ENCODE data around the gene PIK3AP1.

GRCh38 chr10:96691761-96692160 lies 28.6 kb downstream of the PIK3AP1 start:
- TF ChIP-seq CTCF (IDR thresholded peaks at IDR 0.05): no peak
- no peak for TF ChIP-seq EP300 (IDR thresholded peaks at IDR 0.05)
- TF ChIP-seq POLR2A (IDR thresholded peaks at IDR 0.05; ENCODE audit: low read depth): no peak
